Cerebellar nuclear complex (tissue), 1 donor: ENCODE measurements around the gene KRTAP10-3.

Source experiments
- DNase-seq, 2 experiments: peaks; one replicate each; lab custom pipeline; 2025; lab: John Stamatoyannopoulos, UW

KRTAP10-3 gene

DNA sequence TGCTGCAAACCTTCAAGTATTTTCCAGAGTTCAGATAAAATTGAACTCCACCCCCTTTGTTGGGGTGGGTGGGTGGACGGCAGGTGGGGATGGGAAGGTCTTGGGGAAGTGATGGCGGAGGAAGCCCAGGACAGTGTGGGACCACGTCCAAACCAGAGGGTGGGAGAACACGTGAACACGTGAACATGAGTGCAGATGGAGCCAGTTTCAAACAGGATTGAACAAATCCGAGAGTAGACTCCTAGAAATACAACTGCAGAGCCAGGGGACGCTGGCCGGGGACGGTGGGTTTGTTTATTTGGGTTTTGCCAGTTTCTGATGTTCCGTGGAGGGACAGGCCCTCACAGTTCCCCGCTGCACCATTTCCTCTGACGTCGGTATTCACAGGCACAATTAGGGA, 10.2 kb downstream of the KRTAP10-3 start:
- DNase-seq: no peak

DNA sequence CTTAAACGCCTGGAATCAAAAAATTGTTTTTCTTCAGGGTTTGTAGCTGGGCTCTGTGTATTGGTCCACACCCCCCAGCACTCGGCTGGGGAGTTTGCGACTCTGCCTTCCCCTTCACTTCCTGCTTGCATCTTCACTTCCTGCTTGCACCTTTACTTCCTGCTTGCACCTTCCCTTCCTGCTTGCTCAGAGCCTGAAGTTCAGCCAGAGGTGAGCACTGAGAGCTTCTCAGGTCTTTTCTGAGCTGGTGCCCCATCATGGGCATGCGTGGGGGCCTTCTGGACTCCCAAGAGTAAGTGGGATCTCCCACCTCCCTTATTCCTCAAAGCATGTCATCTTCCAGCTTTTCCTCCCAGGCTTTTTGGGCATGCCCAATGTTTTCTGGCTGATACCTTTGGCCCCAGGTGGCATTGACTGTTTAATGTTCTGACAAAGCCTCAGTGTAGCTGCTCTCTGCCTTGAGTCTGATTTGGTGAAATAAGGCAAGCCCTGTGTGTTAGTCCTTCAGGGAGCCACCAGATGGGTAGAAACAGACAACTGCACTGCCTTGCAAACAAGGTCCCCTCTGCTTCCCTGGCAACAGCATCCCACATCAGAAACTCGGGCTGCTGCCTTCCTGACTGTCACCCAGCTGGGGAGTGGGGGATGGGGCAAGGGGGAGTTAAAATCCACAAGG, 10.8 kb downstream of the KRTAP10-3 start:
- DNase-seq: no peak

DNA sequence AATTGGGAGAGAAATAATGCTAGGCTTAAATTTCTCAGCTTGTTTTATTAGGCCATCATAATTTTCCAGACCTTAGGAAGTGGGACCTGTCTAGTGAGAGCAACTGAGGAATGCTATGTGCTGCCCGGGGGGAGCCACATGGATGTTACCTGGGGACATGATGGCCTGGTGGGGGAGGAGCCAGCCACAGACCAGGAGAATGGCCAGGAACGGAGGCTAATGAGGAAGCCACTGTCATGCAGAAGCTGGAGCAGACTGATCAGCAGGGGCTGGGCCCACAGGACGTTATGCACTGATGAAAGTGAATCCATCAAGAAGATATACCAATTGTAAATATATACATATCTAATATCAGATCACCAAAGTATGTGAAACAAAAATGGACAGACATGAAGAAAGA, 14.0 kb downstream of the KRTAP10-3 start:
- DNase-seq: no peak

DNA sequence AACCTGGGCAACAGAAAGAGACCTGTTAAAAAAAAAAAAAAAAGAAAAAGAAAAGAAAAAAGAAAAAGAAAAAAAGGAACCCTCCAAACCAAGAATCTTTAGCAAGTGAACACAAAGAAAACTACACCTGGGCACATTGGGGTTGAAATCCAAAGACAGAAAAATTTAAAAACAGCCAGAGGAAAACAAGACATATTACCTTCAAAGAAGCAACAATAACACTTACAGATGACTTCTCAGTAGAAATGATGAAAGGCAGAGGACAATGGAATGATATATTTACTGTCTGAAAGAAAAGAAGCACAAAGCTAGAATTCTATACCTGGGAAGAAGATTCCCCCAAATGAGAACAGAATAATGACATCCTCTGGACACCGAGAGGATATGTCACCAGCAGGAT, 15.9 kb downstream of the KRTAP10-3 start:
- DNase-seq: no peak

DNA sequence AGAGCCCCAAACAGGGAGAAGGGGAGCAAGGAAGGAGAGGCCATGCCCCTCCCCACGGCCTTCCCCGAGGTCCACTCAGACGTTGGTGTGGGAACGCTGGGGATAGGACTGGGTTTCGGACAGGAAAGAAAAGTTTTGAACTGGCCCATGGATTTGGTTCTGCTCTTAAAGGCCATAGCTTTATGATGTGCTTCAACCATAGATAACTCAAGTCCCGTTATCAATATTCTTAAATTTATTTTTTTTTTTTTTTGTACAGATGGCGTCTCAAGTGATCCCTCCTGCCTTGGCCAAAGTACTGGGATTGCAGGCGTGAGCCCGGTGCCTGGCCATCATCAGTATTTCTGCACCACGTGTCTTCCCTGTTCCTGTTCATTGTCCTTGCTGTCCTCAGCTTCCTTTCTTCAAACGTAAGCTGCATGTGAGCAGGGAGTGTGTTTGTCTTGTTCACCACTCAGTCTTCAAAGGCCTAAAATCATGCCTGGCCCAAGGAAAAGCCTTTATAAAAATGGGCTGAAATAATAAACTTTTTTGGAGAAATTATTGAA, 17.8 kb downstream of the KRTAP10-3 start:
- DNase-seq: no peak

DNA sequence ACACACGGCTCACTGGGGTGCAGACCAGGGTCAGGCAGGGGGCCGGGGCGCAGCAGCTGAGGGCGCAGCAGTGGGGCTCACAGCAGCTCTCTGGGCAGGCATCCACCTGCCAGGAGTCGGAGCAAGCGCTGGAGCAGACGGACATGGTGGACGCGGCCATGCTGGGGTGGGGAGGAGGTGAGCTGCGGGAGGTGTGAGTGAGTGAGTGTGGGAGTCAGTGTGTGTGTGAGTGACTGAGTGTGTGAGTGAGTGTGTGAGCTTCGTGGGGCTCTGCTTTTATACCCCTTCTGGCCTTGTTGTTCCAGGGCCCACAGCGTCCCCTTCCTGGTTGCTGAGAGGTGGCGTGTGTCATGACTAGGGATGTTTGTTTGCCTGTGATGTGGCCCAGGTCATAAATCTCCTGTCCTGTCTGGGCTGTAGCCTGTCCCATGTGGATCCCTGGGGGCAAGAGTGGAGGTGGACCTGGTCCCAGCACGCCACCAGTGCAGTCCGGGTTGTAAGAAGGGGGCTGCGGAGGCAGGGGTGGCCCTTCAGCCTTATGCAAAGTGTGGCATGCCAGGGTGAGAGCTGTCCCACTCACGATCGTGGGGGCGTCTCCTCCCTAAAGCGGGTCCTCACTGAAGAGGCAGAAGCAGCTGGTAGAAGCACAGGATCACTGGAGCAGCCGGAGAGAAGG, 18.5 kb downstream of the KRTAP10-3 start, which contains the start of gene KRTAP10-1:
Gene KRTAP10-1 (minus strand): TSS at position 205 of the 676 bp plus-strand sequence. CDS start 45 bp downstream, at position 160.
- no peak for DNase-seq

DNA sequence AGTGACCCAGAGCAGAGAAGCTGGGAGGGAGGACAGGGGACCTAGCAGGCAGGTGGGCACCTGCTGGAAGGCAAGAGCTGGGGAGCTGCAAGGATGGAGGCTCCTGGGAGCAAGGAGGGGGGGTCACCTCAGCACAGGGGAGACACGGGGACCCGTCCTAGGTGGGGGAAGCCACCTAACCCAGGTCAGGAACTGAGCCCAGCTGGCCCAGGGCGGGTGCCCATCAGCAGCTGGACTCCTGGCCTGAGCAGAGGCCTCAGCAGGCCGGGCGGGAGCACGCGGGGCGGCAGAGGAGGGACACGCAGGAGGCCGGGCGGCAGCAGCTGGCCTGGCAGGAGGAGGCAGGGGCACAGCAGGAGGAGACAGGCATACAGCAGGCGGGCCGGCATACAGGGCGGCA, 19.5 kb downstream of the KRTAP10-3 start:
- no peak for DNase-seq

DNA sequence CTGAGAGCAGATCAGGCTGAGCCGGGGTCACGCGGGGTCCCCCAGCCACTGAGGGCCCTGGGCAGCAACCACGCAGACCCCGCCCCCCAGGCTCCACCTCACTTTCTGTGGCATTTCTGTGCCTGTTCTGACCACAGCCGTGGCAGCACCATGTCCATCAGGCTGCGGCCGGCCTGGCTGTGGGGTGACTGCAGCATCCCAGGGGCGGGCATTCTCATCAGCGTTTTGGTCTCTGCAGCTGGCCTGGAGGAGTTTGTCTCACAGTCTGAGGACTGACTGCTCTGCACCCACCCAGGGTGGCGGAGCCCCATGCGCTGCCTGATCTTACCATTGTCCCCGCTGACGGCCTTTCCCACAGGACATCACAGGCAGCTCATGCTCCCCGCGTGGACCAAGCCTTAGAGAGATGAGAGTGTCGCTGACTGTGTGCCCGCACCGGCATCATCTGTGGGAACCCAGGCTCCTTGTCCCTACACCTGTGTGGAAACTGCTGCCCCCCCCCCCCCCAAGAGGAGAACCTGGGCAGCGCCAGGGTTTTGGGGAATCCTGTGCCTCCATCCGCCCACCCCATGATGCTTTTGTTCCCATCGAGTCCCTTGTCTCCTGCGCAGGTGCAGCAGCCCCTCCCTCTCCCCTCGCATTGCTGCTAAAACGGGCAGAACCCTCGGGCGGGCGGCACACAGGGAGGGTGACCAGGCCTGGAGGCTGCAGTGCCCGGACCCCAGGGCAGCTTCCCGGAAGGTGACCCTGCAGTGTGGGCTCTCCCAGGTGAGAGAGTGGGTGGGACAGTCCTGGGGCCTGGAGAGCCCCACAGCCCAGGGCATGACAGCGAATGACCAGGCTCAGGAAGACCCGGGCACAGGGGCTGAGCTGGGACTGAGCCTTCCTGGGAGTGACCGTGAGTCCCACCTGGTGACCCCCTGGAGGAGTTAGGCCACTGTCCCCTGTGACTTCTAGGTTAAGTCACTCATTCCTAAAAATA, 20.4 kb downstream of the KRTAP10-3 start:
- DNase-seq: no peak

DNA sequence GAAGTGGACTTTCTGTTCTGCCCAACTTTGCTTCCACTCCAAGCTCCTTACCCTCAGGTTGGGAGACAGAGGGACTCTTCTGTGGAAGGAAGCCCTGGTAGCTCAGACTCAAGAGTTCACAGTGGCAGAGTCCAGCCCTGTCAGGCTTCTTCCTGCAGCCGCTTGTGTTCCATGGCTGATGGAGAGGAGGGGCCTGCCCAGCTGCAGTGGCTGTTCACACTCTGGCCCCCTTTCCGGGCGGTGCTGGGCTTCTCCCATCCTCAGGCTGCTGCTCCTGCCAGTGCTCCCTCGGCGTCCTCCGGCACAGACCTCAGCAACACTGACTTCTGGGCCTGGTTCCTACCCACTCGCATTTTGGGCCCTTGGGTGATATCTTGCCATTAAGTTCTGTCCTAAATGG, 22.6 kb downstream of the KRTAP10-3 start:
- no peak for DNase-seq

DNA sequence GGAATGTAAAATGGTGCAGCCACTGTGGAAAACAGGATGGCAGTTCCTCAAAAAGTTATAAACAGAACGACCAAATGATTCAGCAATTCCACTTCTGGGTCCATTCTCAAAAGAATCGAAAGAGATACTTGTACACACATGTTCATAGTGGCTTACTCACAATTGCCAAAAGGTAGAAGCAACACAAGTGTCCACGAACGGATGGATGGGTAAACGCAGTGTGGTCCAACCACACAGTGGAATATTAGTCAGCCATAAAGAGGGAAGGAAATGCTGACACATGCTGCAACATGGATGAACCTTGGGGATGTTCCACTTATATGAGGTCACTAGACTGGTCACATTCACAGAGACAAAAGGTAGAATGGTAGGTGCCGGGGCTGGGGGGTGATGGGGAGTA, 23.9 kb downstream of the KRTAP10-3 start:
- DNase-seq: no peak

DNA sequence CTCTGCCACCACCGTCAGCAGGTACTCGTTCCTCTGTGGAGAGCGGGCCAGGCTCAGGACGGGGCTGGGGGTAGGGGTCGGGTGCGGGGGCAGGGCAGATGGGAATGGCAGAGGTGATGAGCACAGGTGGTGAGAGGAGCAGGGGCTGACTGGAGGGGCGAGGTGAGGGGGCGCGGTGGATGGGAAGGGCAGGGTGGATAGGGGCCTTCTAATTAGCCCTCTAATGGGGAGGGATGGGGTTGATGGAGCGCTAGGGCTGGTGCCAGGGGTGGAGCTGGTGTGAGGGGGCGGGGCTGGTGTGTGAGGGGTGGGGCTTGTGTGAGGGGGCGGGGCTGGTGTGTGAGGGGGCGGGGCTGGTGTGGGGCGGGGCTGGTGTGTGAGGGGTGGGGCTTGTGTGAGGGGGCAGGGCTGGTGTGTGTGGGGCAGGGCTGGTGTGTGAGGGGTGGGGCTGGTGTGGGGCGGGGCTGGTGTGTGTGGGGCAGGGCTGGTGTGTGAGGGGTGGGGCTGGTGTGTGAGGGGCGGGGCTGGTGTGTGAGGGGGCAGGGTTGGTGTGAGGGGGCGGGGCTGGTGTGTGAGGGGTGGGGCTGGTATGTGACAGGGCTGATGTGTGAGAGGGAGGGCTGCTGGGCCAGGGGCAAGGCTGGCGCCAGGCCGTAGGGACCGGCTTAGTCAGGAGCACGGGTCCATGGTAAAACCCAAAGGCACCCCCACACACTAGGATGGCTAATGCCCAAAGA, 24.5 kb downstream of the KRTAP10-3 start:
- DNase-seq: no peak

DNA sequence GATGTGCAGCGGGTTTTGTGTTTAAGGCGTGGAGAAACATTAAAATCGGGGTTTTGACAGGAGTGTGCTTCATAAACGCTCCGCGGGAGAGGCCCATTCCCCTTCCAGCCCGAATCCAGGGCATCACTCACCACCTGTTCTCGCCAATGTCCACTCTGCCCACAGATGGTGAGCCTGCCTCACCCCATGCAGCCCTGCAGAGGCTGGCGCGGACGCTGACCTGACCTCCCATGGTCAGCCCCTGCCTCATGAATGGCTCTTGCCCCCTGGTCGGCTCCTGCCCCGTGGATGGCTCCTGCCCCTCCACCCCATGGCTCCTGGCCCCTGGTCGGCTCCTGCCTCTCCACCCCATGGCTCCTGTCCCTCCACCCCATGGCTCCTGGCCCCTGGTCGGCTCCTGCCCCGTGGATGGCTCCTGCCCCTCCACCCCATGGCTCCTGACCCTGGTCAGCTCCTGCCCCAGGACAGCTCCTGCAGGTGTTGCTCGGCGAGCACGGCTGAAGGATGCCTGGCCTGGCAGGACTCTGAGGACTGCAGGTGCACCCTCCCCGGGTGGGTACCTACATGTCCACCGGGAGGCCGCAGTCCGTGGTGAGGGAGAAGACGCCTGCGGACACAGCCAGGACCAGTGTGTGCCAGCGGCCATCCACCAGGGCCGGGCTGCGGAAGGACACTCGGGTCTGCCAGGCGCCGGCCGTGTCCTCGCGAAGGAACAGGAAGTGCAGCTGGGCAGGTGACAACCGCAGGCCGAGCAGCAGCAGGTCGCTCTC, 25.3 kb downstream of the KRTAP10-3 start:
- DNase-seq: no peak

DNA sequence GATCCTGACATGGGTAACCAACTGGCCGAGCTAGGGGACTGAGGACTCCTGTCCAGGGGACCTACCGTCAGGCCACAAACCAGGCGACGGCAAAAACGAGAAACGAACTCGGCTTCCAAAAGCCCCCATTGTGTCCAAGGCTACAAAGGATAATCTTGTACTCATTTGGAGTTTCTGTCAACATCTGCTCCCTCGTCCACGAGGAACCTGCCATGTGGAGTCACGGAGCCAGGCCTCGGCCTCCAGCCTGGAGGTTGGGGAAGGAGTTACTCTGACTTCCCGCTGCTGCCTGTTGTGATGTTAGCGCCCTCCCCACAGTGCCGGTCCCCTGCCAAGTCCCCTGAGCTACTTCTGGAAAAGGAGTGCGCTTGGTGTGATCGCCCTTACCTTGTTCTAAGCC, 25.9 kb downstream of the KRTAP10-3 start:
- DNase-seq: no peak

DNA sequence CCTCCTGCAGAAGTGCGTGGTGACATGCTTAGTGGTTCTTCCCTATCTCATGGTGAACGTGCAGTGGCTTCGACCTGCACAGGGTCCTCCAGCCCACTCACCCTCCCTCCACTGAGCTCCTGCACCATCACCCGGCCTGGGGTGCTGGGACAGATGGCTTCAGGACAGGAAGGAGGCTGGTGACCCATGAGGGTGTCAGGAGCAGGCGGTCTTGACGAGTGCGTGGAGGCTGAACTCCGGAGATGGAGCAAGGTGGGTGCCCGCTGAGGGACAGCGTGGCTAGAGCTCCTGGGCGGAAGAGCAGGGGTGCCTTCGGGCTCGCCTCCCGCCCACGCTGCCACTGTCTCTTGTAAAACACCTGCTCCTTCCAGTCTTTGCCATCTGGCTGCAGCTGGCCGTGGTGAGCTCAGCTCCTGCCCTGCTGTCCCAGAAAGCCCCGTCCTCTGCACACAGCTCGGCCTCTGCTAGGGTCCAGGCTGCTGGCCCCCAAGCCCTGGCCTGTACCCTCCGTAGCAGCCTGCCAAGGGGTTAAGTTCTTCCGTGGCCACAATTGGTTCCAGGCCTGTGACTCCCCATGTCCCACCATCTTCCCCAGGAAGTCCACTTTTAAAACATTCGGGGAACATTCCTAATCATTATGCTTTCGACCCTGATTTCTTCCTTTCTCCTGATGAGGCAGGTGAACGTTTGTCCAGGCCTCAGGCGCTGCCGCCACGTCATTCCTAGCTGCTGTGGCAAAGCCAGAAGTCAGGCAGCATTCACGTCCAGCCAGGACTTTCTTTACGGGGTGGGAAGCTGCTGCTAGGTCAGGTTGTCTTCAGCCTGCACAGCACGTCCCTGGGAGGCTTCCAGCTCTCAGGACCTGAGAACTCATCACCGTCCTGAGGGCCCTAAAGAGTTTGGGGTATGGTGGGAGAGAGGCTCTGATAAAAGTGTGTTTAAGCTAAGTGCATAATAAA, 26.7 kb downstream of the KRTAP10-3 start:
- no peak for DNase-seq

DNA sequence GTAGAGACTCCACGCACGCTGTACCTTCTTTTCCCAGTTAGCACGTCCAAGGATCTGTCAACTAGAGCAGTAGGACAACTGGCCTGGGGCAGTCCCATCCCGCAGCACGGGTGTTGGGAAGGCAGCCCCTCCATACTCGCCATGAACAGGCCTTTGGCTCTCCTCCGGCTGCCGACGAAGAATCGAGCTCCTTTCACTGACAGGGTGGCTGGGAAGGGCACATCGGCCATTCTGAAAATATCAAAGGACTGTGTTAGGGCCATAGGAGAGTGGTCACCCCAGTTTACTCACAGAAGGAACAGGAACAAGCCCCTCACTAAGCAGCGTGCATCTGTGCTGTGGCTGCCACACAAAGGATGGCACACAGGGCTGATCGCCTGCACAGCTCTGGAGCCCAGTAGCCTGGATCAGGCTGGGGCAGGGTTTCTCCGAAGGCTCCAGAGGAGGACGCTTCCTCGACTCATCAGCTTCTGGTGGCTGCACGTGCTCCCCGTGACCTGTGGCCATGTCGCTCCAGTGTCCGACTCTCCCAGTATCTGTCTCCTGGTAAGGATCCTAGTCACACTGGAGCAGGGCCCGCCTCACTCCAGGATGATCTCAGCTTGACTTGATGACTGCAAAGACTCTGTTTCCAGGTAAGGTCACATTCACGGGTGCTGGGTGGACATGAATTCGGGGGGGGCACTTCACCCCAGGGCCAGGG, 27.5 kb downstream of the KRTAP10-3 start:
- no peak for DNase-seq

DNA sequence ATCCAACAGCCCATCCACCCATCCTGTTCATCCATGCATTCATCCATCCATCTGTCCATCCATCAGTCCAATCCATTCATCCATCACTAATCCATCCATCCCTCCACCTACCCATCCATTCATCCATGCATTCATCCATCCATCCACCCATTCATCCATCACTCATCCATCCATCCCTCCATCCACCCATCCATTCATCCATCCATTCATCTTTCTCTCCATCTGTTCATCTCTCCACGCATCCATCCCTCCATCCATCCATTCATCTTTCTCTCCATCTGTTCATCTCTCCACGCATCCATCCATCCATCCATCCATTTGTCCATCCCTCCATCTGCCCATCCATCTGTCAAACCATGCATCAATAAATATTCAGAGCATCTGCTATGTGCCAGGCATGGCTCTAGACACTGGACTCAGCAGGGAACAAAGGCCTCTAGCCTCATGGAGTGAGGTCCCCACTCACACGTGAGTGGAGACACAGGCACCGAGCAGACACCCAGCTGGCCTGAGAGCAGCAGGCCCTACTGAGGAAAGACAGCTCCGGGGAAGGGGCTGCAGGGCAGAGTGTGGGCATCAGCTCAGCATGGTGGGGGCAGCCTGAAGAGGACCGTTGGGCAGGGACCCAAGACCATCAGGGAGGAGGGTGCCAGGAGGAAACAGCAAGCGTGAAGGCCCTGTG, 28.2 kb downstream of the KRTAP10-3 start:
- no peak for DNase-seq

DNA sequence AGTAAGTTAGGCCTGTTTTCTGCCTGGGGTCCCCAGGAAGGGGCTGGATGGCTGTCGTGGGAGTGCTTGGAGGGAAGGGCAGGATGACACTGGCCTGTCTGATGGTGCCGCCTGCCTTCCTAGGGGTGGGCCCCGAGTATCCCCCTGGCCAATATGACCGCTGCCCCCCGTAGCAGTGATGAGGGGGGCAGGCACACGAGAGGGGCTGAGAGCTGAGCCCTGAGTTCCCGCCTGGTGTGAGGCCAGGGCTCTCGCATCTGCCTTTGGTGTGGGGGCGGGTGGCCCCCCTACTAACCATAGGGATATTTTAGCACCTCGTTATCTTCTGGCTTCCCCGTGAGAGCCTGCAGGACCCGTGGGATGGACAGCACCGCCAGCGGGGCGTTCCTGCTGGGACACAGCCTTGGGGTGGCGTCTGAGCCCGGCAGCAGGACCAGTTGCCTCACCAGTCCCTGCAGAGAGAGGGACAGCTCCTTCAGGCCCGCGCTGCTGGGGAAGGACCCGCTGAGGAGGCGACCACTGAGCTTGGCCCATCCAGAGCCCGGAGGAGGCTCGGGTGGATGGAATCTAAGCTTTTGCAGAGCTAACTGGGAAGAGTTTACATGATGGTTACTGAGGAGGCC, 29.0 kb downstream of the KRTAP10-3 start:
- no peak for DNase-seq

DNA sequence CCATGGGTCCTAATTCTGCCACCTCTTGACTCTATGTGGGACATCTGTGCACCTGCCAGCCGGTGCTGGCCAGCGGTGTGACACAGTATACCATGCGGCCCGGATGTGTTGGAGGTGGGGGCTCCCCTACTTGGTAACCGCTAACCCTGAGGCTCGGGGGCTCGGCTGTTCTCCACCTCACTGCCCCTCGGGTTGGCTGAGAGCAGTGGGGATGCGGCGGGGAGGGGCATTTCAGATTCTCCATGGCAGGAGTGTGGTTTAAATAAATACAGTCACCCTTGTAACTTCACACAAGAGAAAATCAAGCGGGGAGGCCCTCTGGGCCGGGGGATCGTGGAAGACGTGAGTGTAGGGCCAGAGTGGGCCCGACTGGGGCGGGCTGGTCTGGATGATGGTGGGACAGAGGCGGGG, 29.6 kb downstream of the KRTAP10-3 start:
- DNase-seq: no peak
